Keratinocyte (primary cell): ENCODE data around the gene NPM3.

Experiments used
- EZH2 ChIP-seq: IDR thresholded peaks from one replicate; pipeline ENCODE4 v1.6.1; 2012; ENCODE audit warnings: inconsistent platforms, mild to moderate bottlenecking, low read length, moderate library complexity
- TF ChIP-seq, protein P1 (sequence below), 3 experiments: IDR thresholded peaks in 1 of 3; conservative IDR thresholded peaks in 1 of 3; optimal IDR thresholded peaks in 1 of 3; 2 replicates in 2 of 3; 3 replicates in 1 of 3; pipeline versions ENCODE3 to v1.5.1; 2011; ENCODE audit warnings: low read length in 3 of 3, mild to moderate bottlenecking in 3 of 3, moderate library complexity in 2 of 3, control low read depth in 1 of 3, inconsistent platforms in 1 of 3; ENCODE audit not compliant: insufficient read depth in 2 of 3; ENCODE audit errors: extremely low read depth in 1 of 3

DNA sequence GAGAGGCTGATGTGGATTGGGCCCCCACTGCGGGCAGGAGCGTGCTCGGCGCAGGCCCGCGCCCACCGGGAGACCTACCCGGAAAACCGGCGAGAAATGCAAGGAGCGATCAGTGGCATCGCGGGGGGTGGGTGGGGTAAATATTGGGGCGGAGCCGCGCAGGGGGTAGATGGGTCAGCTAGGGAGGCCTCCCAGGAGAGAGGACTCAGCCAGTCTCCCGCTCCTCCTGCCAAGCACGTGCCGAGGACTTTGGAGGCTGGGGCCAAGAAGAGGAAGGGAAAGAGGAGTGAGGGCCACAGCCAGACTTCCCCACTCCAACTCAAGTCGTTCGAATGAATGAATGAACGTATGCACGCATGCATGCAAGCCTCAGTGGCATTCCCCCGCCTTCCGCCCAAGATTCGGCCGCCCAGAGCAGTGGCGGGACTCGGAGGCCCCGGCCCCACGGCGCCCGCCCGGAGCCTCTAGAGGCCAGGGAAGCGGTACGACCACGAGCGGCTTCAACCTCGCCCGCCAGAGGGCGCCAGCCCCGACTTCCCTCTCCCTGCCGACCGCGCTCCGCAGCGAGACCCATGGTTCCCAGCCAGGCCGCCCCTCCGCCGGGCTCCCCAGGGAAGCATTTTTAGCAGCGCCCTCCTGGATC lies 3.6 kb downstream of the NPM3 start:
- no peak for TF ChIP-seq EZH2
- TF ChIP-seq, protein P1, sequence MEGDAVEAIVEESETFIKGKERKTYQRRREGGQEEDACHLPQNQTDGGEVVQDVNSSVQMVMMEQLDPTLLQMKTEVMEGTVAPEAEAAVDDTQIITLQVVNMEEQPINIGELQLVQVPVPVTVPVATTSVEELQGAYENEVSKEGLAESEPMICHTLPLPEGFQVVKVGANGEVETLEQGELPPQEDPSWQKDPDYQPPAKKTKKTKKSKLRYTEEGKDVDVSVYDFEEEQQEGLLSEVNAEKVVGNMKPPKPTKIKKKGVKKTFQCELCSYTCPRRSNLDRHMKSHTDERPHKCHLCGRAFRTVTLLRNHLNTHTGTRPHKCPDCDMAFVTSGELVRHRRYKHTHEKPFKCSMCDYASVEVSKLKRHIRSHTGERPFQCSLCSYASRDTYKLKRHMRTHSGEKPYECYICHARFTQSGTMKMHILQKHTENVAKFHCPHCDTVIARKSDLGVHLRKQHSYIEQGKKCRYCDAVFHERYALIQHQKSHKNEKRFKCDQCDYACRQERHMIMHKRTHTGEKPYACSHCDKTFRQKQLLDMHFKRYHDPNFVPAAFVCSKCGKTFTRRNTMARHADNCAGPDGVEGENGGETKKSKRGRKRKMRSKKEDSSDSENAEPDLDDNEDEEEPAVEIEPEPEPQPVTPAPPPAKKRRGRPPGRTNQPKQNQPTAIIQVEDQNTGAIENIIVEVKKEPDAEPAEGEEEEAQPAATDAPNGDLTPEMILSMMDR (optimal IDR thresholded peaks at IDR 0.05 in 1 of 3, IDR thresholded peaks at IDR 0.05 in 1 of 3, conservative IDR thresholded peaks at IDR 0.05 in 1 of 3; ENCODE audit: extremely low read depth in 1 of 3, insufficient read depth in 2 of 3, low read length in 3 of 3): peak; percentile 60 to 96 (median 87)
